Measurements from ENCODE around the gene IPO13. TPM values are rescaled to one million over a fixed set of nuclear protein-coding genes. Genes with fewer than 3 reads are reported as not detected.

The IPO13 gene
- total and polyA plus RNA-seq, 3 donors from 2014 or later: 67.3 to 138 (median 77.0) TPM

GRCh38 chr1:43962324-43962723 lies 15.6 kb downstream of the IPO13 start:
- WGBS, 2 donors: 89 to 96% methylated on average over 2 of the region's 2 CpGs
- Histone ChIP-seq H3K27me3 (no peaks in the 10 kb centered on the region), H3K9me3 (no peaks in the 10 kb centered on the region), H3K4me3 (no peak overlapping the region), H3K4me1 (no peaks in the 10 kb centered on the region), H3K27ac (no peak overlapping the region), H3K36me3 (ENCODE audit: low read depth, missing control alignments) (no peaks in the 10 kb centered on the region)
- DNase-seq: no peak
- no peak for TF ChIP-seq CTCF (IDR thresholded peaks at IDR 0.05)
- no peak for TF ChIP-seq POLR2A (IDR thresholded peaks at IDR 0.05)
- intact Hi-C loops (cut with DNase I; ENCODE audit: low total_unique reads): no loop called here

- Histone ChIP-seq H3K36me3 (ENCODE audit: low read depth, missing control alignments) (no peaks in the 10 kb centered on the region), H3K27ac (no peak overlapping the region), H3K4me3 (no peak overlapping the region), H3K9me3 (no peaks in the 10 kb centered on the region), H3K4me1 (no peaks in the 10 kb centered on the region), H3K27me3 (no peaks in the 10 kb centered on the region)
- 93 to 100% methylated on average over 1 to 3 of the region's 3 CpGs for WGBS, 2 donors
- no peak for DNase-seq
- intact Hi-C loops (cut with DNase I; ENCODE audit: low total_unique reads): no loop called here
- TF ChIP-seq POLR2A (IDR thresholded peaks at IDR 0.05) (no peak), CTCF (IDR thresholded peaks at IDR 0.05) (no peak)
Observed at GRCh38 chr1:43963006-43963405, 16.3 kb downstream of the IPO13 start.

- WGBS, 2 donors: 91% methylated on average over 5 of the region's 5 CpGs
- TF ChIP-seq CTCF (IDR thresholded peaks at IDR 0.05): no peak
- no peak for TF ChIP-seq POLR2A (IDR thresholded peaks at IDR 0.05)
- no peaks in the 10 kb centered on the region for H3K4me1 ChIP-seq
- no peak overlapping the region for H3K4me3 ChIP-seq
- no peaks in the 10 kb centered on the region for H3K36me3 ChIP-seq (ENCODE audit: low read depth, missing control alignments)
- no peaks in the 10 kb centered on the region for H3K27me3 ChIP-seq
- DNase-seq: no peak
- intact Hi-C loops (cut with DNase I; ENCODE audit: low total_unique reads): no loop called here
- H3K9me3 ChIP-seq: no peaks in the 10 kb centered on the region
- H3K27ac ChIP-seq: no peak overlapping the region
Observed at GRCh38 chr1:43963890-43964289, 17.1 kb downstream of the IPO13 start.

DNA sequence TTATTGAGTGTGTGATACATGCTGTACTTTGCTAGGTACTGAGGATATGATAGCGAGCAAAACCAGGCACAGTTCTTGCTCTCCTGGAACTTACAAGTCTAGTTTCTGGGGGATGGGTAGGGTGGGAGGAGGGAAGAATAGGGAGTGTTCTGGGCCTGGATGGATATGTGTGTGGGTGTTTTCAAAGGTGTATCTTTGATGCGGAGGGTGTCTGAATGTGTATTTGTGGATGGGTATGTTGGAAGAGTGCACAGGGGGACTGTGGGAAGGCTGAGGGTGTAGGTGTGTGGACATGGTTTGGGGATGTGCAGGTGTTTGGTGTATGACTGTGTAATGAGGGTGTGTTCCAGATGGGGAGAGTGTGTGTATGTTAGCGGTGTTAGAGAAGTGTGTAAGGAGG lies 18.6 kb downstream of the IPO13 start:
- WGBS, 2 donors: 92 to 93% methylated on average over 2 to 3 of the region's 3 CpGs
- TF ChIP-seq POLR2A (IDR thresholded peaks at IDR 0.05) (no peak), CTCF (IDR thresholded peaks at IDR 0.05) (no peak)

DNA sequence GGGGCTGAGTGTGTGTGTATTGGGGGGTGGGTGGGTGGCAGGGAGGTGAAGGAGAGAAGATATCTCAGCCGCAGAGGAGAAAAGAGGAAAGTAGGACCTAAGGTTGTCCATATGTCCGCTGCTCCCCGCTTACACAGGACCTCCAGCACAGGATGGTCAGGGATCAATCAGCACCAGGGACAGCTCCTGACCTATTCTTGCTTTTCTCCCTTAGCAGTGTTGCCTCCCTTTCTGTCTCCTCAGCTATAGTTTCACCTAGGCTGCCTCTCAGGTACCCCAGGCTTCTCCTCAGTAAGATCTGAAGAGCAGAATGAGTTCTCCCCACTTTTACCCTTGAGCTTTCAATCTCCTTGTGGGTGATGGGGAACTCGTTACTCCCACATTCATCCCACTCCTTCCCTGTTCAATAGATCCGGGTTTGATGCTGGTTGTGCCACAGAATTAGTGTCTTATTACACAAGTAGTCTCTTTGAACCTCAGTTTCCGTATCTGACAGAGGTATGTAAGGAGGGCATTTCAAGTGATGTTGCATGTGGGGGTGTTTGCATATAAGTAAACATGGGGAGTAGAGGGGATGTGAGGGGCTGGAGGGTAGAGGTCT lies 21.7 kb downstream of the IPO13 start:
- 71 to 75% methylated on average over 6 of the region's 6 CpGs for WGBS, 2 donors
- TF ChIP-seq POLR2A (IDR thresholded peaks at IDR 0.05) (no peak), CTCF (IDR thresholded peaks at IDR 0.05) (no peak)
- peak; percentile 56 for DNase-seq
- Histone ChIP-seq H3K36me3 (ENCODE audit: low read depth, missing control alignments) (no peaks in the 10 kb centered on the region), H3K27me3 (no peaks in the 10 kb centered on the region), H3K4me1 (peaks cover 8% of the 10 kb centered on the region), H3K4me3 (no peak overlapping the region), H3K27ac (no peak overlapping the region), H3K9me3 (no peaks in the 10 kb centered on the region)
- intact Hi-C loops (cut with DNase I; ENCODE audit: low total_unique reads): no loop called here

More for the DNA sequence above, 18.6 kb downstream of the IPO13 start:
- H3K27ac ChIP-seq: no peak overlapping the region
- no peaks in the 10 kb centered on the region for H3K27me3 ChIP-seq
- H3K4me3 ChIP-seq: no peak overlapping the region
- DNase-seq: no peak
- H3K4me1 ChIP-seq: peaks cover under 1% of the 10 kb centered on the region
- H3K9me3 ChIP-seq: no peaks in the 10 kb centered on the region
- no peaks in the 10 kb centered on the region for H3K36me3 ChIP-seq (ENCODE audit: low read depth, missing control alignments)
- intact Hi-C loops (cut with DNase I; ENCODE audit: low total_unique reads): no loop called here
